Measurements from ENCODE around the gene EPN1.
"Not testable (repeated sequence)": the region's sequence is repeated elsewhere in the genome, so short reads cannot be mapped to it uniquely, and the experiment has no call there.

The EPN1 gene

DNA sequence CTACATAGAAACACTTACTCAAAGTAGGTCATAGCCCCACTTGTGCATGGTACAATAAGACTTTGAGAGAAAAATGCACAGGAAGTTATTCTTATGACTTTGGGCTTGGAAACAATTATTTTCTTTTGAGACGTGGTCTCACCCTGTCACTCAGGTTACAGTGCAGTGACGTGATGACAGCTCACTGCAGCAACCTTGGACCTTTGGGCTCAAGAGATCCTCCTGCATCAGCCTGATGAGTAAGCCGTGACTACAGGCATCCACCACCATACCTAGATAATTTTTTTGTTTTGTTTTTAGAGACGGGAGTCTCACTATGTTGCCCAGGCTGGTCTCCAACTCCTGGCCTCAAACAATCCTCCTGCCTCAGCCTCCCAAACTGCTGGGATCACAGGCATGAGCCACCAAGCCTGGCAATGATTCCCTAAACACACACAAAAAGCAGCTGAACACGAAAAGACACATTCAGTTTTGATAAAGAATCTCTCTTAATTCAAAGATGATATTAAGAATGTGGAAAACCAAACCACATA lies 45.3 kb downstream of the EPN1 start:
- no peak for DNase-seq (ENCODE audit: low spot score)

DNA sequence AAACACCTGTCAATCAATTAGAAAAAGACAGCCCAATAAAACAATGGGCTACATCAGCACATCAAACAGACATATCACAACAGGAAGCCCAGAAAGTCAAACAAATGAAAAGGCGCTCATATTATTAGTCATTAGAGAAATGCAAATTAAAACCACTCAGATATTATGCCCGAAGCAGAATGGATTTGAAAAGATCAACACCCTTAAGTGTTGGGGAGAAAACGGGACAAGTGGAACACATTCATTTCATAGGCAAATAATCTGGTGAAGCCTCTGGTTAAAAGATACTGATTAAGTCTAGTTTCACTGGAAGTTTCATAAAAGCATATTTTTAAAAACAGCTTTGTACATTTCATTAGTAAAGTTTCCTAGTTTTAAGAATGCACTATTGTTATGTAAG lies 45.8 kb downstream of the EPN1 start:
- no peak for DNase-seq (ENCODE audit: low spot score)

DNA sequence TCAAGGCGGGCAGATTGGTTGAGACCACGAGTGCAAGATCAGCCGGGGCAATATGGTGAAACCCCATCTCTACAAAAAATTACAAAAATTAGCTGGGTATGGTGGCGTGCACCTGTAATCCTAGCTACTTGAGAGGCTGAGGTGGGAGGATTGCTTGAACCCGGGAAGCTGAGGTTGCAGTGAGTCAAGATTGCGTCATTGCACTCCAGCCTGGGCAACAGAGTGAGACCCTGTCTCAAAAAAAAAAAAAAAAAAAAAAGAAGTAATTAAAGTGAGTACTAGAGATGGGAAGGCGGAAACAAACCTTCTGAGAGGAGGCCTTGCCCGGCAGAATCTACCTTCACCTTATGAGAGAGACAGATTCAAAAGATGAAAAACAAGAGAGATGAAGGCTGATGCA lies 48.5 kb downstream of the EPN1 start:
- no peak for DNase-seq (ENCODE audit: low spot score)

DNA sequence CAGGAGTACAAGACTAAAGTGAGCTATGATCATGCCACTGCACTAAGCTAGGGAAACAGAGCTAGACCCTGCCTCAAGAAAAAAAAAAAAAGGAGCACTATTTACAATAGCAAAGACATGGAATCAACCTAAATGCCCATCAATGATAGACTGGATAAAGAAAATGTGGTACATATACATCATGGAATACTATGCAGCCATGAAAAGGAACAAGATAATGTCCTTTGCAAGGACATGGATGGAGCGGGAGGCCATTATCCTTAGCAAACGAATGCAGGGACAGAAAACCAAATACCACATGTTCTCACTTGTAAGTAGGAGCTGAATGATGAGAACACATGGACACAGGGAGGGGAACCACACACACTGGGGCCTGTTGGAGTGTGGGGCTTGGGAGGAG lies 55.4 kb downstream of the EPN1 start:
- DNase-seq (ENCODE audit: low spot score) = not testable (repeated sequence)

DNA sequence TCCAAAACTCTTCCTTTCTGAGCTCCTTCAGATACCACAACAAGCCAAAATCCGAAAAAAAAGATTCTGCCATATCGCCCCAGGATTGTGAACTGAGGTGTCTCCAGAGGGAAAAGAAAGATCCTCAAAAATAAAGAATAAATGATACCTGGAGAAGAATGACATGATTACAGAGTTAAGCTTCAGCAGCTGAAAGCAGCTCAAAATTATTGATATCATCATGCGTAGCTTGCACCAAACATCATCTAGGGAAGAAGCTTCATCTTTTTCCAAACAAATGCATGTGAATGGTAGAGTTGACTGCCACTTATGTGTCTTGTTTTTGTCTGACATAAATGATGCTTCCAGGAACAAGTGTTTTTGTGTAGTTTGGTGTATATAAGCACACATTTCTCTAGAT lies 63.3 kb downstream of the EPN1 start, which contains the start of gene NLRP9:
Gene NLRP9, minus strand, starts transcription at position 101 of the 400 bp plus-strand sequence. Its CDS starts 28 bp downstream, at position 73.
- DNase-seq (ENCODE audit: low spot score) = no peak

DNA sequence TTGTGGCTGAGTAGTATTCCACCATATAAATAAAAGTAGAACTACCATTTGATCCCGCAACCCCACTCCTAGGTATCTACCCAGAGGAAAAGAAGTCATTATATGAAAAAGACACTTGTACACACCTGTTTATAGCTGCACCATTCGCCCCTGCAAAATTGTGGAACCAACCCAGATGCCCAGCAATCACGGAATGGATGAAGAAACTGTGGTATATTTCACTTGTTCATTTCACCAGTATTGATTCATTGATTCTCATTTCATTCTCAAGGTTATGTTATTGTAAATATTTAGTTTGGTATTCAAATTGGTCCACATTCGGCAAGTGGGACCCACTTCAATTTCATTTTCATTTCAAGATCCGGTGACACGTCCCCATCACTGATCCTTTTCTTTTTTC lies 75.7 kb downstream of the EPN1 start:
- no peak for DNase-seq (ENCODE audit: low spot score)

DNA sequence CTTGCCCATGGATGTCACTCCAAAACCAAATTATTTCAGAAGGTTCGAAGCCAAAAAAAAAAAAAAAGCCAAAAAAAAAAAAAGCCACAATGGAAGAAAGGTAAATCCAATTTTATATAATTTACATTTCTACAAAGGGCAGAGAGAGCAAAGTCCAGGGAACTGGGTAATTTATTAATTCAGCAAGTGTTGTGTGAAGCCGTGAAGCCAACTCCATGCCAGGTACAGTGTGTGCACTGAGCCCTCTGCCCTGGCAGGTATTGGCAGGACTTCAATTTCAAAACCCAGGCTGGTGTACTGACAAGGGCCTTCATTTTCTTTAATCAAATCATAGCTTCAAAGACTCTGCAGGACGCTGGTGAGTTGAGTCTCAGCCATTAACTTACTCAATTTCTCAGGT lies 78.4 kb downstream of the EPN1 start:
- DNase-seq (ENCODE audit: low spot score) = no peak

DNA sequence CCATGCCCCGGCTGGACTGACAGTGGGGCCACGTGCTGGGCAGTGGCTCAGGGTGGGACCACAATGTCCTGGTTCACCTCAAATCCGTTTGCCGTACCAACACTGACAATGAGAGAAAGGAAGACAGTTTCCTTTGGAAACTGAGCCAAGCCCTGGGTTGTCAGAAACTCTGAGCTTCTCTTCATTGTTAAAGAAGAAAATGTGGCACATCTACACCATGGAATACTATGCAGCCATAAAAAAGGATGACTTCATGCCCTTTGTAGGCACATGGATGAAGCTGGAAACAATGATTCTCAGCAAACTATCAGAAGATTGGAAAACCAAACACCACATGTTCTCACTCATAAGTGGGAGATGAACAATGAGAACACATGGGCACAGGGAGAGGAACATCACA lies 81.8 kb downstream of the EPN1 start:
- not testable (repeated sequence) for DNase-seq (ENCODE audit: low spot score)

DNA sequence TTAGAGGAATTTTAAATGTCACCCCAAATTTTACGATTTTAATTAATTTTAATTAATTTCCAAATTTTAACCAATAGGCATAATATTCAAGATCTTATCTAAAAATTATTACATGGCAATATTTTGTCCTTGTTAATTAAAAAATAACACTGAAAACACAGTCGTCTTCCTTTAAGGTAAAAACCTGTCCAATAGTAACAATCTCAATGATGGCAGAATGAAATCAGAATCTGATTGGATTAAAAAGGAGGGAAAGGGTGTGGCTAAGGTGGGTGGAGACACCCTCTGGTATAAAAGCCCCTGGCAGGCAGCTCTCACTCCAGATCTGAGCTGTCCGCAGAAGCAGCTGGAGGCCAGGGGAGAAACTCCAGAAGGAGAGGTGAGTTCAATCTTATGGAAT lies 83.8 kb downstream of the EPN1 start, which contains the start of gene RFPL4A:
Gene RFPL4A, plus strand, starts transcription at position 301 of the 400 bp plus-strand sequence. CDS start 2,704 bp downstream, outside the sequence.
- not testable (repeated sequence) for DNase-seq (ENCODE audit: low spot score)

All from globus pallidus (tissue), 1 donor.